ENCODE measurements around the gene FAM13C.

DNA sequence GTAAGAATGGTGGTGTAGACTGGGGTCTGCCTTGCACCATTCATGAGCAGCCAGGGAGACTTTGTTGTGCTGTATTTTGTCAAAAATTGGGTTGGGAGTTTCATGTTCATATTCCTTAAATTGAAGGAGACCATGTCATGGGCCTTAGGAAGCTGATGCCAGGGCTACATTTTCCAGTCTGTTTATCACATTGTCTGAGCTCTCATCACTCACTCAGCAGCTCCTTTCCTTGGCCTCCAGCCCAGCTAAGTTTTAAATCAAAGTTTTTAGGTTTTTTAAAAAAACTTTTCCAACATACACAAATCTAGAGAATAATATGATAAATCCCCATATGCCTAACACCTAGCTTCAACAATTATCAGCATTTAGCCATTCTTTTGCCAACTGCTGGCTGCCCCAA, 12.6 kb upstream of the FAM13C start:
- TF ChIP-seq, protein P1, sequence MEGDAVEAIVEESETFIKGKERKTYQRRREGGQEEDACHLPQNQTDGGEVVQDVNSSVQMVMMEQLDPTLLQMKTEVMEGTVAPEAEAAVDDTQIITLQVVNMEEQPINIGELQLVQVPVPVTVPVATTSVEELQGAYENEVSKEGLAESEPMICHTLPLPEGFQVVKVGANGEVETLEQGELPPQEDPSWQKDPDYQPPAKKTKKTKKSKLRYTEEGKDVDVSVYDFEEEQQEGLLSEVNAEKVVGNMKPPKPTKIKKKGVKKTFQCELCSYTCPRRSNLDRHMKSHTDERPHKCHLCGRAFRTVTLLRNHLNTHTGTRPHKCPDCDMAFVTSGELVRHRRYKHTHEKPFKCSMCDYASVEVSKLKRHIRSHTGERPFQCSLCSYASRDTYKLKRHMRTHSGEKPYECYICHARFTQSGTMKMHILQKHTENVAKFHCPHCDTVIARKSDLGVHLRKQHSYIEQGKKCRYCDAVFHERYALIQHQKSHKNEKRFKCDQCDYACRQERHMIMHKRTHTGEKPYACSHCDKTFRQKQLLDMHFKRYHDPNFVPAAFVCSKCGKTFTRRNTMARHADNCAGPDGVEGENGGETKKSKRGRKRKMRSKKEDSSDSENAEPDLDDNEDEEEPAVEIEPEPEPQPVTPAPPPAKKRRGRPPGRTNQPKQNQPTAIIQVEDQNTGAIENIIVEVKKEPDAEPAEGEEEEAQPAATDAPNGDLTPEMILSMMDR (IDR thresholded peaks at IDR 0.05; ENCODE audit: borderline replicate concordance, extremely low read depth, low read length, poor library complexity, severe bottlenecking), result no peak
- TF ChIP-seq EZH2 (IDR thresholded peaks at IDR 0.05; ENCODE audit: borderline replicate concordance, low read depth, low read length, severe bottlenecking), result no peak

Measured in DND-41 (cell line).